ENCODE measurements around the gene TLK2. TPM values are rescaled to one million over a fixed set of nuclear protein-coding genes. Genes with fewer than 3 reads are reported as not detected.
"Not testable (repeated sequence)": the region's sequence is repeated elsewhere in the genome, so short reads cannot be mapped to it uniquely, and the experiment has no call there.

The TLK2 gene
- total RNA-seq, 1 experiment from 2014 or later: 16.8 TPM

- in situ Hi-C loops (cut with HindIII; ENCODE audit: low pct_unique_long_range_greater_than_20kb, low sequenced_read_pairs): no loop called here
- no peak for DNase-seq (ENCODE audit: low read depth)
Observed at GRCh38 chr17:62587554-62587953, 108.9 kb downstream of the TLK2 start.

DNA sequence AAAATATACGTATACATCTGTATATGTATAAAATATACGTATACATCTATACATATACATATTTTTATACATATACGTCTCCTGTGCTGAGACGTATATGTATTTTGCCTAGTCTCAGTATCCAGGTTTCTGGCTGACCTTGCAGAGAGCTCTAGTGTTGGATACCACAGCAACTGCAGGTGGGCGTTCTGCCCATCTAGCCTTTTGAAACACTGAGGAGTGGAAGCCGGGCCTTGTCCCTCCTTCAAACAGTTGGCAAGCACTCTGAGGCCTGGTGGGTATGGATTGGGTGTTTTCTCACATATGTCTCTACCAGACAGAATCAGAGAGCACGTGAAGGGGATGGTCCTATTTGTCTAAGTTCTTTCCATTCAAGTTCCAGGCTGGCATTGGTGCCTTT is 109.5 kb downstream of the TLK2 start:
- DNase-seq (ENCODE audit: low read depth): no peak
- in situ Hi-C loops (cut with HindIII; ENCODE audit: low pct_unique_long_range_greater_than_20kb, low sequenced_read_pairs): no loop called here

GRCh38 chr17:62591333-62591732 is 112.7 kb downstream of the TLK2 start:
- in situ Hi-C loops (cut with HindIII; ENCODE audit: low pct_unique_long_range_greater_than_20kb, low sequenced_read_pairs): no loop called here
- no peak for DNase-seq (ENCODE audit: low read depth)

GRCh38 chr17:62591822-62592221 is 113.2 kb downstream of the TLK2 start:
- DNase-seq (ENCODE audit: low read depth); in situ Hi-C loops (cut with HindIII; ENCODE audit: low pct_unique_long_range_greater_than_20kb, low sequenced_read_pairs): not testable (repeated sequence)

GRCh38 chr17:62592341-62593099 is 113.9 kb downstream of the TLK2 start:
- no peak for DNase-seq (ENCODE audit: low read depth)
- in situ Hi-C loops (cut with HindIII; ENCODE audit: low pct_unique_long_range_greater_than_20kb, low sequenced_read_pairs): no loop called here

GRCh38 chr17:62595484-62595883 is 116.9 kb downstream of the TLK2 start:
- in situ Hi-C loops (cut with HindIII; ENCODE audit: low pct_unique_long_range_greater_than_20kb, low sequenced_read_pairs): no loop called here
- no peak for DNase-seq (ENCODE audit: low read depth)

- DNase-seq (ENCODE audit: low read depth): no peak
- in situ Hi-C loops (cut with HindIII; ENCODE audit: low pct_unique_long_range_greater_than_20kb, low sequenced_read_pairs): no loop called here
Observed at GRCh38 chr17:62596662-62597061, 118.0 kb downstream of the TLK2 start.

DNA sequence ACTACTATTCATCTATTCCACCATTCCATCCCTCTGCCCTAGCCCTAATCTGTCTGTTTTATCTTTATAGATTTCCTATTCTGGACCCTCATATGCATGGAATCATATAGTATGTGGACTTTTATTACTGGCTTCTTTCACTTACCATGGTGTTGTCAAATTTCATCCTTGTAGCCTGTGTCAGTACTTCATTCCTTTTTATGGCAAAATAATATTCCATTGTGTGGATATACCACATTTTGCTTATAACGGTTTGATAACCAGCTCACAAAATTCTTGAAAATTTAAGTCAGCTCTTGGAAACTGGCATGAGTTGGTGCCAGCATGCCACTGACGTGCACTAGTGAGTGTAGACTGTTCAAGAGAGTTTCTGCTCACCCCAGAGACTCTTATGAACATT is 118.5 kb downstream of the TLK2 start:
- DNase-seq (ENCODE audit: low read depth): no peak
- in situ Hi-C loops (cut with HindIII; ENCODE audit: low pct_unique_long_range_greater_than_20kb, low sequenced_read_pairs): no loop called here

DNA sequence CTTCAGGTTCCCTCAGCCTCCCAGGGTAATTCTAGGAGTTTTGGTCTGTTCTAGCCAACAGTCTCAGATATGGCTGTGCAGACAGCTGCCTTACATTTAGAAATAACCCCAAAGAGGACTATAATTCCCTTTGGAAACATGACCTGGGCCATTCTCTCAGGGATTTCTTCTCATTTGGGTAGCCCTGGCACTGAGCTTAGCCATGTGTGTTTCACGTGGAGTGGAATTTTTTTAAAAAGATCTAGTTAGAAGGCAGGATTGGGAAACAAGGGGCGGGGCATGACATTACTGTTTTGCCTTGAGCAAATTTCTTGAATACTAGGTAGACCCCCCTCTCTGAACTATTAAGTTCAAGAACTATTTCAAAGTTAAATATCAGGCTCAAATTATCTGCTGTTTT is 119.3 kb downstream of the TLK2 start:
- in situ Hi-C loops (cut with HindIII; ENCODE audit: low pct_unique_long_range_greater_than_20kb, low sequenced_read_pairs): no loop called here
- DNase-seq (ENCODE audit: low read depth): no peak

GRCh38 chr17:62599964-62600657 is 121.5 kb downstream of the TLK2 start:
- in situ Hi-C loops (cut with HindIII; ENCODE audit: low pct_unique_long_range_greater_than_20kb, low sequenced_read_pairs): no loop called here
- DNase-seq (ENCODE audit: low read depth): no peak

GRCh38 chr17:62600805-62601204 is 122.2 kb downstream of the TLK2 start:
- in situ Hi-C loops (cut with HindIII; ENCODE audit: low pct_unique_long_range_greater_than_20kb, low sequenced_read_pairs): no loop called here
- DNase-seq (ENCODE audit: low read depth): no peak

DNA sequence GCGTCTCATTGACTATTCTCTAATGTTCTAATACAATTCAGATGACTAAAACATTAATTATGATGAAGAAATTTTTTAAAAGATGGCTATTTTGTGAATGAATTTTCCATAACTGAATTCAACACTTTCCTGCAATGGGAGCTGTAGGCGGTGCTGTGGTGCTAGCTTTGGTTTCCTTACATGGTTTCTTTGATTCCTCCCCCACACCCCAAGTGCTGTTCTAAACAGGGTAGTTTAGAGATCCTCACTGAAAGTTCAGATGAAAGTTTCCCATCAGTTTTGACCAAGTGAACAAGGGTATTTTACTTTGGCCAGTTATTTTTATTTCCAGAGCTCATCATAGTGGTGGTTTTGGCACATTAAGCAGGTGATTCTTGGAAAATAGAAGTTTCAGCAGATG is 122.8 kb downstream of the TLK2 start:
- in situ Hi-C loops (cut with HindIII; ENCODE audit: low pct_unique_long_range_greater_than_20kb, low sequenced_read_pairs): no loop called here
- no peak for DNase-seq (ENCODE audit: low read depth)

GRCh38 chr17:62603783-62604182 is 125.2 kb downstream of the TLK2 start:
- in situ Hi-C loops (cut with HindIII; ENCODE audit: low pct_unique_long_range_greater_than_20kb, low sequenced_read_pairs); DNase-seq (ENCODE audit: low read depth): not testable (repeated sequence)

GRCh38 chr17:62605588-62605987 is 127.0 kb downstream of the TLK2 start:
- DNase-seq (ENCODE audit: low read depth): no peak
- in situ Hi-C loops (cut with HindIII; ENCODE audit: low pct_unique_long_range_greater_than_20kb, low sequenced_read_pairs): no loop called here

DNA sequence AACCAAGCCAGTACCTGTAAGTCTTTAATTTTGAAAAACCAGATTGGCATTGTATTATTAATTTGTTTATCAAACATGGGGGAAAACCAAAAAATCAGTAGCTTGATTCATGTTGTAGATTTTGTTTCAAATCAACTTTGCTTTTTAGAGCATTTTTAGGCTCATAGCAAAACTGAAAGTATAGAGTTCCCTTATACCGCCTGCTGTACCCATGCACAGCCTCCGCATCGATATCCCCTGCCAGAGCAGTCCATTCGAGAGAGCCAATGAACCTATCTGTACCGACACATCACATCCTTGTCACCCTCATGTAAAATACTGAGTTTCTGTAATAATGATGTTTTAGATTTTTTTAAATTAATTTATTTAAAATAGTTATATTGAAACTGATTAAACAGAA is 132.7 kb downstream of the TLK2 start:
- in situ Hi-C loops (cut with HindIII; ENCODE audit: low pct_unique_long_range_greater_than_20kb, low sequenced_read_pairs): no loop called here
- DNase-seq (ENCODE audit: low read depth): no peak

DNA sequence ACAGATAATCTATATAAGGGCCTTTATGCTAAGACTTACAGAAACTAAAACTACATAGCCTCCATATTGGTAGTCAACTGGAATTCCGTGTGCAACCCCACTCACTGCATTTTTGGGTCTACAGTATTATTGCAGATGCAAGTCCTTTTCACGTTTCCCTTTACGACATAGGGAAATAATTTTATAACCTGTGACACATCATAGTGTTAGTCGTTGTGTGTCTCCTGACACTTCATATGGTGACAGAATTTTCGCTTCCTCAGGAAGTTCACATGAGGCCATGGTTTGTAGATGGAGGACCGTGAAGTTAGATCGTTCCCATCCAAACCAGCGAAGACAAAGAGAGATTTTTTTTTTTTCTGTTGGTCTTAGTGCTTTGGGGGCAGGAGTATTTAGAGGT is 133.1 kb downstream of the TLK2 start:
- in situ Hi-C loops (cut with HindIII; ENCODE audit: low pct_unique_long_range_greater_than_20kb, low sequenced_read_pairs): no loop called here
- DNase-seq (ENCODE audit: low read depth): no peak

DNA sequence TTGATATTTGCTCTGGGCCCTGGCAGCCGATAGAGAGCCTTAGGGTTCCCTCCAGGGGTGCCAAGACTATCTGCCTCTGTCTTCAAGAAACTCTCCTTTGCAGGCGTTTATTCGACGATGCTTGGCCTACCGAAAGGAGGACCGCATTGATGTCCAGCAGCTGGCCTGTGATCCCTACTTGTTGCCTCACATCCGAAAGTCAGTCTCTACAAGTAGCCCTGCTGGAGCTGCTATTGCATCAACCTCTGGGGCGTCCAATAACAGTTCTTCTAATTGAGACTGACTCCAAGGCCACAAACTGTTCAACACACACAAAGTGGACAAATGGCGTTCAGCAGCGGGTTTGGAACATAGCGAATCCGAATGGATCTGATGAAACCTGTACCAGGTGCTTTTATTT is 133.7 kb downstream of the TLK2 start:
- DNase-seq (ENCODE audit: low read depth); in situ Hi-C loops (cut with HindIII; ENCODE audit: low pct_unique_long_range_greater_than_20kb, low sequenced_read_pairs): not testable (repeated sequence)

DNA sequence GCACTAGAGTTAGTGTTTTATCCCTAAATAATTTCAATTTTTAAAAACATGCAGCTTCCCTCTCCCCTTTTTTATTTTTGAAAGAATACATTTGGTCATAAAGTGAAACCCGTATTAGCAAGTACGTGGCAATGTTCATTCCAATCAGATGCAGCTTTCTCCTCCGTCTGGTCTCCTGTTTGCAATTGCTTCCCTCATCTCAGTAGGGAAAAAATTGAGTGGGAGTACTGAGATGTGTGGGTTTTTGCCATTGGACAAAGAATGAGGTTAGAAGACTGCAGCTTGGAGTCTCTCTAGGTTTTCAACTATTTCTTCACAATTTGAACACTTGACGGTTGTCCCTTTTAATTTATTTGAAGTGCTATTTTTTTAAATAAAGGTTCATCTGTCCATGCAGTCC is 134.5 kb downstream of the TLK2 start:
- in situ Hi-C loops (cut with HindIII; ENCODE audit: low pct_unique_long_range_greater_than_20kb, low sequenced_read_pairs); DNase-seq (ENCODE audit: low read depth): not testable (repeated sequence)

DNA sequence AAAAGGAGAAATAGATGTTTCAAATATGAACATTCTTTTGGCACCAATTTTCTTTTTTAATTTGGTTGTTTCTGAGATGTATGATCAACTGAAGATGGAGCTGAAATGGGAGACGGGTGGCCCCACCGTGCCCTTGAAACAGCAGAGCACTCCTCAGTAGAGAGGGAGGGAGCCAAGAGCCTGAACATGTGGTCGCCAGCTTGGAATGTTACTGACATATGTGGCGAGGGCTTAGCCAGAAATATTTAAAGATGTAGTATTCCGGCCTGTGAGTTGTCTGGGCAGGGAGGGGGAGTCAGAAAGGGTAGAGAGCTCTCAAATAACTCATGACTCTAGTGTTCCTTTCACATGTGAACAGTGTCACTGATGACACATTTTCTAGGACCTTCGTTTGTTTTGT is 135.5 kb downstream of the TLK2 start:
- in situ Hi-C loops (cut with HindIII; ENCODE audit: low pct_unique_long_range_greater_than_20kb, low sequenced_read_pairs): no loop called here
- DNase-seq (ENCODE audit: low read depth): no peak

DNA sequence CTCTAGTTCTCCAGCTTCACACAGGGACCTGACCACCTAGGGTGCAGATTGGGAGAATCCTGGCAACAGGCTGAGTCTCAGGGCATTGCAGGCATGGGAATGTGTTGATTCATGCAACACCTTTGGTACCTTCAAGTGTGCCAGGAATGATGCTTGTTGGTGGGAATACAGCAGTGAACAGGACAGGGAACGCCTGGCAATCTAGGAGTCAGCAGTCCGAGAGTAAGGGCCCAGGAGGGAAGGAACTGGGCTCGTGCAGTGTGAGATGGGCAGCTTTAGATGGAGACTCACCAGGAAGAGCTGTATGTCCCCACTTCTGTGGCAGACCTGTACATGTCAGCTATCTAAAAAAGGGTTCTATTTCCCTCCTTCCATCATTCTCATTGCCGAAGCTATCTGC is 136.9 kb downstream of the TLK2 start:
- in situ Hi-C loops (cut with HindIII; ENCODE audit: low pct_unique_long_range_greater_than_20kb, low sequenced_read_pairs): no loop called here
- DNase-seq (ENCODE audit: low read depth): no peak
